GM12891 (cell line): ENCODE measurements around the gene SP100.

Experiments used
- POLR2A ChIP-seq: IDR thresholded peaks from 2 replicates; pipeline ENCODE4 v1.6.1; 2011; ENCODE audit warnings: low read depth, low read length, control low read depth
- TAF1 ChIP-seq: IDR thresholded peaks from 2 replicates; pipeline ENCODE4 v1.6.1; 2011; ENCODE audit warnings: low read depth, low read length, control low read depth

DNA sequence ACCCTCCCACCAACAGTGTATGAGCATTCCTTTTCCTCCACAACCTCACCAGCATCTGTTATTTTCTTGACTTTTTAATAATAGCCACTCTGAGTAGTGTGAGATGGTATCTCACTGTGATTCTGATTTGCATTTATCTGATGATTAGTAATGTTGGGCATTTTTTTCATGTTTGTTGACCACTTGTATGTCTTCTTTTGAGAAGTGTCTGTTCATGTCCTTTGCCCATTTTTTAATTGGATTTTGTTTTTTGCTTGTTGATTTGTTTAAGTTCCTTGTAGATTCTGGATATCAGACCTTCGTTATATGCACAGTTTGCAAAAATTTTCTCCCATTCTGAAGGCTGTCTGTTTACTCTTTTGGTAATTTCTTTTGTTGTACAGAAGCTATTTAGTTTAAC, 59.1 kb downstream of the SP100 start:
- TF ChIP-seq POLR2A (no peak), TAF1 (no peak)
